NCI-H1048 (cell line): ENCODE results near the gene C1orf21.

Experiments
- DNase-seq: peaks from one replicate; lab custom pipeline; 2025; lab: John Stamatoyannopoulos, UW

Gene C1orf21

GRCh38 chr1:184656221-184656620 lies 269.4 kb downstream of the C1orf21 start:
- DNase-seq, result no peak

- DNase-seq, result no peak
Measured at GRCh38 chr1:184658055-184658454, 271.2 kb downstream of the C1orf21 start.

GRCh38 chr1:184660462-184661191 lies 273.8 kb downstream of the C1orf21 start:
- no peak for DNase-seq

- no peak for DNase-seq
Measured at GRCh38 chr1:184661801-184662200, 275.0 kb downstream of the C1orf21 start.

GRCh38 chr1:184664042-184664660 lies 277.3 kb downstream of the C1orf21 start:
- peak; percentile 43 for DNase-seq

GRCh38 chr1:184664661-184665060 lies 277.8 kb downstream of the C1orf21 start:
- no peak for DNase-seq

GRCh38 chr1:184665360-184665759 lies 278.5 kb downstream of the C1orf21 start:
- DNase-seq, result no peak

- no peak for DNase-seq
Measured at GRCh38 chr1:184669391-184669790, 282.6 kb downstream of the C1orf21 start.

- DNase-seq, result no peak
Measured at GRCh38 chr1:184672013-184672726, 285.3 kb downstream of the C1orf21 start.

GRCh38 chr1:184673305-184673704 lies 286.5 kb downstream of the C1orf21 start:
- no peak for DNase-seq

GRCh38 chr1:184677344-184677743 lies 290.5 kb downstream of the C1orf21 start:
- DNase-seq, result no peak
